Retinal pigment epithelial cell (primary cell): ENCODE measurements around the gene RERE.
A peak's percentile ranks its signal among the peaks of the same experiment; 100 is the strongest.

ENCODE experiments used
- DNase-seq: peaks from one replicate; pipeline ENCODE4 v3.0.0-alpha.2; 2010; ENCODE audit warnings: low read depth
- H3K4me3 ChIP-seq: 2 replicates; pipeline ENCODE4 v1.5.1; 2011; ENCODE audit warnings: mild to moderate bottlenecking, low read length, control low read depth, moderate library complexity
- CTCF ChIP-seq: conservative IDR thresholded peaks from 2 replicates; pipeline ENCODE4 v1.5.1; 2011; ENCODE audit warnings: low read depth, low read length, control low read depth, inconsistent platforms

The RERE gene

GRCh38 chr1:8423692-8424538, 393.5 kb downstream of the RERE start:
- TF ChIP-seq CTCF = no peak

GRCh38 chr1:8423269-8423691, 394.2 kb downstream of the RERE start:
- no peak for DNase-seq
- peak overlapping the region; percentile 73 for H3K4me3 ChIP-seq
- TF ChIP-seq CTCF = no peak

More at GRCh38 chr1:8423692-8424538, 393.5 kb downstream of the RERE start:
- no peak for DNase-seq
- H3K4me3 ChIP-seq = peak overlapping the region; percentile 73

GRCh38 chr1:8422510-8423268, 394.8 kb downstream of the RERE start:
- no peak for TF ChIP-seq CTCF
- peak overlapping the region; percentile 73 for H3K4me3 ChIP-seq
- no peak for DNase-seq

DNA sequence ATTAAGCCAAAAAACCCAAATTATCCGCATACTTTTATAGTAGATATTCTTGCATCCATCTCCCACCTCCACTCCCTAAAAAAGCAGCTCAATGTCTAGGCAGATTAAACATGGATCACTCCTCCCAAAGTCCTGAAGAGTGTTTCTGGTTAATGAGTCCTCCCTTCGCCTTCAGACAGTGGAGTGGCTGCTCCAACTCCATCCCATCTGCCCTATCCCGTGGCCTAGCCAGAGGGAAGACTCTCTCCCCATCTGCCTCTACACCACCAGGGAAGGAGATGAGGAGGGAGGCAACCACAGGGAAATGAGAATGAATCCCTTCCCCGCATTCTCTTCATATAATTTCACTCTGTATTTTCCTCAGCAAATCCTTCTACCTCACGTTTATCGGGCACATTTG, 395.7 kb downstream of the RERE start:
- no peak for DNase-seq
- peak overlapping the region; percentile 73 for H3K4me3 ChIP-seq
- TF ChIP-seq CTCF = no peak

DNA sequence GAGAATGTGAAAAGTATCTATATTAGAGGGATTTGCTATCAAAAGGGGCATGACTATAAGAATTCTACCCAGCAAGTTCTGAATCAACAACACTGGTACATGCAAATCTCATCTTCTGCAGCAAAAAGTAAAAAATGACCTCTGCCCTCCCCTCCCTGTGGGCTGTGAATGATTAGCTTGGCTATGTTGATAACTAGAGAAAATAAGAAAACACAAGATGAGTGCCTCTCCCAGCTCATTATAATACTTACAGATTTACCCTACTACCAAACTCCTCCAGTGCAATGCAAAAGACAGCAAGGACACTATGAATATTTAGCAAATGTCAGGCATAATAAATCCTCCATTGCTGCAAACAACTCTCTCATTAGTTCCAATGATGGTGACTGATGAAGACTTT, 397.1 kb downstream of the RERE start:
- peak overlapping the region; percentile 73 for H3K4me3 ChIP-seq
- no peak for DNase-seq
- TF ChIP-seq CTCF = no peak

DNA sequence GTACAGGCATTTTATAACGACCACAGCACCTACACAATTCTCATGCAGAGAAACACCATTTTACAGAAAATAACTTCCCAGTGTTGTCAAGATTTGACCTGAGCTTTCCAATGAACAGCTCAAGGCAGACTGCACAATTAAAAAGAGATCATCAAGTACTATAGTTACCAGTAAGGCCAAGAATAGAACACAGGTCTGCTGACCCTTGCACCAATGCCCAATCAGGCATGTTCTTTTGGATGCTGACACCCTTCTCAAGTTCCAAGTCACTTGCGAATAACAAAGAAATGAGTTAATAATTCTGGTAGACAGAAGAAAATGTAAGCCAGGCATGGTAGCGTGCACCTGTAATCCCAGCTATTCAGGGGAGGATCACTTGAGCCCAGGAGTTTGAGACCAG, 397.6 kb downstream of the RERE start:
- TF ChIP-seq CTCF = no peak
- H3K4me3 ChIP-seq = peak overlapping the region; percentile 5
- no peak for DNase-seq
